H1 (cell line): ENCODE measurements around the gene LCORL. TPM values are rescaled to one million over a fixed set of nuclear protein-coding genes. Genes with fewer than 3 reads are reported as not detected.

ENCODE experiments used
- CTCF ChIA-PET: fragments of 300-600 bp; sonication (Branson Sonifier 250); formaldehyde crosslinking; loops from one replicate; lab custom pipeline; 2021; ENCODE audit not compliant: partially characterized antibody; lab: Charles Lee
- POLR2A ChIA-PET: fragments of 300-600 bp; sonication (Branson Sonifier 250); formaldehyde crosslinking; loops from one replicate; lab custom pipeline; 2021; ENCODE audit warnings: inconsistent platforms; ENCODE audit not compliant: partially characterized antibody; lab: Charles Lee
- DNase-seq, 2 experiments: peaks; one replicate each; pipeline versions ENCODE4 v3.0.0 to v3.0.0-alpha.2; 2010 to 2022; ENCODE audit warnings: low spot score in 2 of 2, low read depth in 1 of 2, mixed read lengths in 1 of 2
- FAIRE-seq: peaks from 2 replicates; lab custom pipeline; 2011; peaks lifted over from hg19 to GRCh38; lab: Jason Lieb, UNC
- H2AFZ ChIP-seq: 2 replicates; pipeline ENCODE4 v1.8.1; 2012; ENCODE audit warnings: low read length, inconsistent platforms
- H2AK5ac ChIP-seq: 2 replicates; pipeline ENCODE4 v1.6.1; 2013; ENCODE audit warnings: low read depth, low read length
- H2BK120ac ChIP-seq: replicated peaks from 2 replicates; pipeline ENCODE3; 2013; ENCODE audit warnings: low read depth, low read length, inconsistent platforms
- H2BK12ac ChIP-seq: 2 replicates; pipeline ENCODE4 v1.6.1; 2013; ENCODE audit warnings: low read depth, low read length
- H2BK15ac ChIP-seq: 2 replicates; pipeline ENCODE4 v1.6.1; 2013; ENCODE audit warnings: low read length
- H2BK20ac ChIP-seq: 2 replicates; pipeline ENCODE4 v1.6.1; 2013; ENCODE audit warnings: low read length
- H2BK5ac ChIP-seq: 2 replicates; pipeline ENCODE4 v1.6.1; 2013; ENCODE audit warnings: low read depth, low read length
- H3K14ac ChIP-seq: 2 replicates; pipeline ENCODE4 v1.6.1; 2013; ENCODE audit warnings: inconsistent platforms; ENCODE audit not compliant: insufficient read length
- H3K18ac ChIP-seq: 2 replicates; pipeline ENCODE4 v1.6.1; 2013; ENCODE audit warnings: low read length; ENCODE audit errors: extremely low read depth
- H3K23ac ChIP-seq: 2 replicates; pipeline ENCODE4 v1.6.1; 2013; ENCODE audit warnings: inconsistent platforms; ENCODE audit not compliant: insufficient read length
- H3K23me2 ChIP-seq: 2 replicates; pipeline ENCODE4 v1.6.1; 2013; ENCODE audit warnings: low read depth, low read length
- H3K27ac ChIP-seq: 2 replicates; pipeline ENCODE4 v1.6.1; 2011; ENCODE audit warnings: low read depth, low read length, inconsistent platforms
- H3K27me3 ChIP-seq, 4 experiments: replicated peaks in 1 of 4; 1 replicate in 1 of 4; 2 replicates in 3 of 4; pipeline versions ENCODE4 v1.6.1 to v1.8.1; 2011 to 2013; ENCODE audit warnings: low read length in 3 of 4, mild to moderate bottlenecking in 3 of 4, inconsistent platforms in 2 of 4, mixed read lengths in 2 of 4, moderate library complexity in 1 of 4; ENCODE audit not compliant: control insufficient read depth in 3 of 4, insufficient read depth in 3 of 4; ENCODE audit errors: extremely low read depth in 1 of 4
- H3K36me3 ChIP-seq, 4 experiments: 2 replicates each; pipeline versions ENCODE4 v1.6.1 to v1.8.1; 2011 to 2013; ENCODE audit warnings: mild to moderate bottlenecking in 4 of 4, low read length in 3 of 4, moderate library complexity in 2 of 4, control low read depth in 1 of 4, inconsistent platforms in 1 of 4; ENCODE audit not compliant: insufficient read depth in 4 of 4, control insufficient read depth in 2 of 4
- H3K4ac ChIP-seq: replicated peaks from 2 replicates; pipeline ENCODE3; 2013; ENCODE audit warnings: low read length, low read depth, mixed read lengths, inconsistent platforms; ENCODE audit not compliant: insufficient read length
- H3K4me1 ChIP-seq, 4 experiments: replicated peaks in 1 of 4; 1 replicate in 1 of 4; 2 replicates in 3 of 4; pipeline versions ENCODE4 v1.6.1 to v1.8.1; 2011 to 2013; ENCODE audit warnings: low read length in 3 of 4, inconsistent platforms in 2 of 4, mixed read lengths in 1 of 4; ENCODE audit not compliant: insufficient read depth in 4 of 4, control insufficient read depth in 3 of 4
- H3K4me2 ChIP-seq, 2 experiments: 2 replicates each; pipeline versions ENCODE4 v1.6.1 to v1.8.1; 2011 to 2013; ENCODE audit warnings: low read depth in 2 of 2, low read length in 2 of 2, control low read depth in 1 of 2, inconsistent platforms in 1 of 2, mild to moderate bottlenecking in 1 of 2; ENCODE audit not compliant: insufficient read depth in 1 of 2
- H3K4me3 ChIP-seq, 4 experiments: fragments of 200-600, 300-600 bp in 1 of 4; sonication (generic), shearing (Covaris generic), sonication (Bioruptor Twin) in 1 of 4; 2 replicates each; pipeline versions ENCODE4 v1.5.1 to v1.8.1; 2011 to 2016; ENCODE audit warnings: low read length in 4 of 4, low read depth in 3 of 4, control low read depth in 2 of 4, inconsistent platforms in 2 of 4, mild to moderate bottlenecking in 2 of 4, mixed read lengths in 1 of 4, moderate library complexity in 1 of 4; ENCODE audit not compliant: insufficient read depth in 2 of 4; ENCODE audit errors: extremely low read depth in 1 of 4
- H3K56ac ChIP-seq: replicated peaks from 2 replicates; pipeline ENCODE3; 2013; ENCODE audit warnings: low read depth, mild to moderate bottlenecking, mixed read lengths, low read length, inconsistent platforms; ENCODE audit not compliant: insufficient read length
- H3K79me1 ChIP-seq: 2 replicates; pipeline ENCODE4 v1.6.1; 2013; ENCODE audit warnings: low read depth, low read length, control low read depth
- H3K79me2 ChIP-seq, 2 experiments: 2 replicates each; pipeline versions ENCODE4 v1.6.1 to v1.8.1; 2012 to 2013; ENCODE audit warnings: low read length in 2 of 2, mild to moderate bottlenecking in 2 of 2, inconsistent platforms in 1 of 2; ENCODE audit not compliant: insufficient read depth in 2 of 2, control insufficient read depth in 1 of 2
- H3K9ac ChIP-seq, 4 experiments: replicated peaks in 1 of 4; 1 replicate in 1 of 4; 2 replicates in 3 of 4; pipeline versions ENCODE4 v1.6.1 to v1.8.1; 2011 to 2013; ENCODE audit warnings: low read depth in 3 of 4, low read length in 3 of 4, control low read depth in 2 of 4, mild to moderate bottlenecking in 2 of 4, moderate library complexity in 2 of 4, inconsistent platforms in 1 of 4; ENCODE audit errors: extremely low read depth in 1 of 4
- H3K9me3 ChIP-seq, 2 experiments: 2 replicates each; pipeline versions ENCODE4 v1.6.1 to v1.8.1; 2012 to 2013; ENCODE audit warnings: mild to moderate bottlenecking in 2 of 2, moderate library complexity in 2 of 2, control low read depth in 1 of 2, inconsistent platforms in 1 of 2, low read depth in 1 of 2, low read length in 1 of 2, mixed read lengths in 1 of 2; ENCODE audit not compliant: insufficient read depth in 2 of 2
- H4K20me1 ChIP-seq, 2 experiments: replicated peaks in 1 of 2; 2 replicates each; pipeline versions ENCODE3 to v1.8.1; 2011 to 2013; ENCODE audit warnings: inconsistent platforms in 2 of 2, low read length in 2 of 2, mild to moderate bottlenecking in 1 of 2; ENCODE audit not compliant: insufficient read depth in 2 of 2, control insufficient read depth in 1 of 2
- H4K5ac ChIP-seq: 2 replicates; pipeline ENCODE4 v1.6.1; 2013; ENCODE audit warnings: low read length, low read depth, mixed read lengths, inconsistent platforms; ENCODE audit not compliant: insufficient read length
- H4K8ac ChIP-seq: 2 replicates; pipeline ENCODE4 v1.8.0; 2013; ENCODE audit warnings: mild to moderate bottlenecking, moderate library complexity, low read length, inconsistent platforms; ENCODE audit not compliant: insufficient read depth; ENCODE audit errors: extremely low read depth
- H4K91ac ChIP-seq: replicated peaks from 2 replicates; pipeline ENCODE3; 2013; ENCODE audit warnings: low read length, mixed read lengths, inconsistent platforms; ENCODE audit not compliant: insufficient read length
- CBX8 ChIP-seq: fragments of 300-800, 300-1000 bp; sonication (generic); IDR thresholded peaks from 2 replicates; pipeline ENCODE4 v1.7.1; 2016; ENCODE audit warnings: low read depth, low read length, borderline replicate concordance
- CEBPB ChIP-seq: IDR thresholded peaks from 2 replicates; pipeline ENCODE4 v1.6.1; 2012; ENCODE audit warnings: low read depth, low read length
- CHD1 ChIP-seq: IDR thresholded peaks from 2 replicates; pipeline ENCODE4 v1.6.1; 2012; ENCODE audit warnings: low read depth, low read length, improper control_type of control experiment
- CREB1 ChIP-seq: IDR thresholded peaks from 2 replicates; pipeline ENCODE4 v1.6.1; 2012; ENCODE audit warnings: inconsistent platforms
- CTCF ChIP-seq, 3 experiments: IDR thresholded peaks; 1 replicate in 2 of 3; 2 replicates in 1 of 3; pipeline versions ENCODE4 v1.5.1 to v1.6.1; 2011; ENCODE audit warnings: low read length in 3 of 3, mild to moderate bottlenecking in 3 of 3, inconsistent platforms in 2 of 3, low read depth in 1 of 3, moderate library complexity in 1 of 3; ENCODE audit not compliant: insufficient read depth in 1 of 3; ENCODE audit errors: control extremely low read depth in 1 of 3
- JUN ChIP-seq: IDR thresholded peaks from 2 replicates; pipeline ENCODE4 v1.6.1; 2011; ENCODE audit warnings: low read depth, mild to moderate bottlenecking, improper control_type of control experiment, low read length
- KDM5A ChIP-seq: fragments of 200-600 bp; IDR thresholded peaks from 2 replicates; pipeline ENCODE4 v1.7.1; 2012; ENCODE audit warnings: mild to moderate bottlenecking, low read length, inconsistent platforms, mixed read lengths
- POU5F1 ChIP-seq: IDR thresholded peaks from 2 replicates; pipeline ENCODE4 v1.6.1; 2011; ENCODE audit warnings: low read depth, mild to moderate bottlenecking, low read length, moderate library complexity
- RAD21 ChIP-seq, 2 experiments: IDR thresholded peaks in 1 of 2; conservative IDR thresholded peaks in 1 of 2; 2 replicates each; pipeline ENCODE4 v1.6.1; 2011; ENCODE audit warnings: low read depth in 2 of 2, low read length in 2 of 2, improper control_type of control experiment in 1 of 2, inconsistent platforms in 1 of 2, mild to moderate bottlenecking in 1 of 2, moderate library complexity in 1 of 2
- SAP30 ChIP-seq: fragments of 300-600 bp; sonication (generic); IDR thresholded peaks from 2 replicates; pipeline ENCODE4 v1.7.1; 2012; ENCODE audit warnings: low read length, moderate library complexity, mild to moderate bottlenecking, inconsistent platforms; ENCODE audit not compliant: insufficient read depth, insufficient replicate concordance
- SIN3A ChIP-seq, 2 experiments: IDR thresholded peaks in 1 of 2; conservative IDR thresholded peaks in 1 of 2; 2 replicates each; pipeline ENCODE4 v1.6.1; 2011 to 2012; ENCODE audit warnings: low read length in 2 of 2, improper control_type of control experiment in 1 of 2, low read depth in 1 of 2, mild to moderate bottlenecking in 1 of 2
- YY1 ChIP-seq: IDR thresholded peaks from 2 replicates; pipeline ENCODE4 v1.6.1; 2011; ENCODE audit warnings: low read depth, mild to moderate bottlenecking, low read length
- WGBS, 2 experiments: shearing (Covaris generic) in 1 of 2; methylation state at CpG; one replicate each; pipeline versions ENCODE4 v1.1.6 to v1.1.7; 2013 to 2015; ENCODE audit warnings: low lambda C conversion rate in 2 of 2, mixed read lengths in 2 of 2, inconsistent platforms in 1 of 2, low coverage in 1 of 2, missing lambda C conversion rate in 1 of 2; ENCODE audit not compliant: insufficient replicate concordance in 2 of 2, insufficient coverage in 1 of 2, insufficient read length in 1 of 2; ENCODE audit errors: extremely low coverage in 1 of 2, missing lambda C conversion rate in 1 of 2; 5-methylcytosine and 5-hydroxymethylcytosine counted together
- polyA plus RNA-seq, 7 experiments: library from polyadenylated mRNA; depleted of rRNA in 3 of 7; stranded (reverse) in 5 of 7; unstranded in 2 of 7; fragments of >200 nt in 5 of 7; fragments of 200-250 nt in 2 of 7; gene quantifications; 1 replicate in 5 of 7; 2 replicates in 1 of 7; 4 replicates in 1 of 7; pipeline versions ENCODE4 v1.2.1 to v1.2.3, GENCODE V29; 2011 to 2013; ENCODE audit warnings: missing spikeins in 2 of 7, mixed read lengths in 2 of 7
- total RNA-seq: library from RNA; stranded (reverse); fragmentation: NEBNext Ultra II Directional; extraction: Animal tissue kit (Norgen Biotek cat#: 25700); gene quantifications from 2 replicates; pipeline ENCODE4 v1.2.1, GENCODE V29; 2021

Gene LCORL
- total and polyA plus RNA-seq, 2 of the 8 experiments (the other 6 are each of a cell fraction or from before 2014, with no cell fraction given): 2.2 to 19.2 TPM

- POLR2A ChIA-PET: no interaction called here
- peaks cover 3 to 9% of the 10 kb centered on the region in 2 experiments; a peak in 2 of 4 replicates for H3K9me3 ChIP-seq
- no peak overlapping the region for H2AK5ac ChIP-seq
- H3K36me3 ChIP-seq: no peaks in the 10 kb centered on the region; a peak in 1 of 8 replicates
- H2BK120ac ChIP-seq: no peak overlapping the region
- DNase-seq (no peak), FAIRE-seq (no peak)
- no peak overlapping the region for H2BK5ac ChIP-seq
- H3K79me1 ChIP-seq: no peaks in the 10 kb centered on the region
- no peak overlapping the region for H3K23ac ChIP-seq
- H2BK12ac ChIP-seq: no peak overlapping the region
- no peak overlapping the region for H3K27ac ChIP-seq
- H4K91ac ChIP-seq: no peak overlapping the region
- 93 to 100% methylated on average over 1 to 2 of the region's 2 CpGs for WGBS, 2 experiments
- H4K8ac ChIP-seq: no peak overlapping the region
- no peak overlapping the region for H3K18ac ChIP-seq
- no peak overlapping the region for H3K4ac ChIP-seq
- H3K4me1 ChIP-seq: no peaks in the 10 kb centered on the region
- H4K20me1 ChIP-seq: no peaks in the 10 kb centered on the region
- no peak overlapping the region for H4K5ac ChIP-seq
- no peak overlapping the region for H3K14ac ChIP-seq
- CTCF ChIA-PET: no interaction called here
- no peaks in the 10 kb centered on the region for H3K79me2 ChIP-seq
- H2BK15ac ChIP-seq: no peak overlapping the region
- no peak overlapping the region for H3K4me3 ChIP-seq
- no peak overlapping the region for H3K4me2 ChIP-seq
- no peak overlapping the region for H3K9ac ChIP-seq
- H3K56ac ChIP-seq: no peak overlapping the region
- H3K23me2 ChIP-seq: no peaks in the 10 kb centered on the region
- H3K27me3 ChIP-seq: no peaks in the 10 kb centered on the region
- no peak overlapping the region for H2BK20ac ChIP-seq
- no peak overlapping the region for H2AFZ ChIP-seq
- no peak for TF ChIP-seq YY1
- no peak for TF ChIP-seq CEBPB
- no peak for TF ChIP-seq CBX8
- no peak for TF ChIP-seq CHD1
- no peak for TF ChIP-seq JUN
- no peak for TF ChIP-seq RAD21 (IDR thresholded peaks at IDR 0.05 in 1 of 2, conservative IDR thresholded peaks at IDR 0.05 in 1 of 2; ENCODE audit: low read depth in 2 of 2, low read length in 2 of 2)
- TF ChIP-seq CTCF (IDR thresholded peaks at IDR 0.05; ENCODE audit: control extremely low read depth in 1 of 3, insufficient read depth in 1 of 3, low read depth in 1 of 3, low read length in 3 of 3): no peak
- no peak for TF ChIP-seq SIN3A (conservative IDR thresholded peaks at IDR 0.05 in 1 of 2, IDR thresholded peaks at IDR 0.05 in 1 of 2; ENCODE audit: low read depth in 1 of 2, low read length in 2 of 2)
- no peak for TF ChIP-seq CREB1
- no peak for TF ChIP-seq KDM5A
- no peak for TF ChIP-seq POU5F1
- no peak for TF ChIP-seq SAP30
Observed at GRCh38 chr4:17866810-17867209, 154.7 kb downstream of the LCORL start.
